ENCODE results near the gene CLCN6.

The CLCN6 gene

GRCh38 chr1:11854519-11854918 lies 48.5 kb downstream of the CLCN6 start:
- Histone ChIP-seq H3K36me3 (ENCODE audit: control insufficient read depth in 2 of 2, insufficient read depth in 1 of 2, low read length in 2 of 2) (no peaks in the 10 kb centered on the region), H3K4me1 (ENCODE audit: control insufficient read depth, insufficient read depth, low read length) (no peaks in the 10 kb centered on the region), H3K9me3 (ENCODE audit: control insufficient read depth, insufficient read depth, low read depth, low read length) (no peaks in the 10 kb centered on the region), H3K27ac (ENCODE audit: extremely low read depth, low read depth, low read length) (no peak overlapping the region), H3K4me3 (ENCODE audit: low read depth, low read length) (no peak overlapping the region)
- TF ChIP-seq ZNF785 (tag by site-specific recombination; IDR thresholded peaks at IDR 0.05) (no peak), ZNF302 (tag by site-specific recombination; IDR thresholded peaks at IDR 0.05; ENCODE audit: low read depth) (no peak), ZNF677 (tag by site-specific recombination; IDR thresholded peaks at IDR 0.05) (no peak), OSR2 (tag by site-specific recombination; IDR thresholded peaks at IDR 0.05) (no peak)
- ChIA-PET CTCF (interaction anchor here (0.6 to 2.0 kb wide), 3 partner anchors 16 to 211 kb away, joined by 3 to 7 read pairs (median 3); no protein-coding TSS in a partner anchor), POLR2A (interaction anchor here (0.7 kb wide), 1 partner anchor 55 kb away, joined by 3 read pairs; no protein-coding TSS in a partner anchor)

DNA sequence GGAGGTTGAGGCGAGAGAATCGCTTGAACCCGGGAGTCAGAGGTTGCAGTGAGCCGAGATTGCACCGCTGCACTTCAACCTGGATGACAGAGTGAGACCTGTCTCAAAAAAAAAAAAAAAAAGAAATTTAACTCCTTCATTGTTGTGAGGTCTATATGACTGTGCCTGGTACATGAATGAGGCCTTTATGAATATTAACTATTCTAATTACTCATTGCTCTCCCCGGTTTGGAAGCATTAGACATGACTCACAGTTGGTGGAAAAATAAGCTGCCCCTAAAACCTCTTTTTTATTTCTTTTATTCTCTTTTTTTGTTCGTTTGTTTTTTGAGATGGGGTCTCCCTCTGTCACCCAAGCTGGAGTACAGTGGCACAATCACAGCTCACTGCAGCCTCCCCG lies 49.4 kb downstream of the CLCN6 start:
- CTCF ChIA-PET, result interaction anchor here (0.7 to 1.2 kb wide), 4 partner anchors 12 to 205 kb away, joined by 3 read pairs; no protein-coding TSS in a partner anchor
- H3K4me3 ChIP-seq (ENCODE audit: low read depth, low read length), result no peak overlapping the region
- H3K4me1 ChIP-seq (ENCODE audit: control insufficient read depth, insufficient read depth, low read length), result no peaks in the 10 kb centered on the region
- POLR2A ChIA-PET, result no interaction called here
- no peak overlapping the region for H3K27ac ChIP-seq (ENCODE audit: extremely low read depth, low read depth, low read length)
- no peaks in the 10 kb centered on the region for H3K36me3 ChIP-seq (ENCODE audit: control insufficient read depth in 2 of 2, insufficient read depth in 1 of 2, low read length in 2 of 2)
- TF ChIP-seq ZBTB1 (tag by site-specific recombination; IDR thresholded peaks at IDR 0.05) (no peak), ZNF610 (tag by site-specific recombination; IDR thresholded peaks at IDR 0.05; ENCODE audit: borderline replicate concordance) (no peak), TRIM28 (IDR thresholded peaks at IDR 0.05; ENCODE audit: borderline replicate concordance, low read length) (no peak), ZFP3 (tag by site-specific recombination; IDR thresholded peaks at IDR 0.05; ENCODE audit: low read depth) (no peak), GLI2 (tag by site-specific recombination; IDR thresholded peaks at IDR 0.05; ENCODE audit: borderline replicate concordance, low read depth) (no peak), ZNF174 (tag by site-specific recombination; IDR thresholded peaks at IDR 0.05) (no peak), ZNF292 (tag by site-specific recombination; IDR thresholded peaks at IDR 0.05; ENCODE audit: borderline replicate concordance, low read depth) (no peak), ZNF639 (tag by site-specific recombination; IDR thresholded peaks at IDR 0.05) (no peak), ZNF324 (tag by site-specific recombination; IDR thresholded peaks at IDR 0.05) (no peak), ELK4 (IDR thresholded peaks at IDR 0.05; ENCODE audit: borderline replicate concordance, low read depth, low read length) (no peak), BCL11B (tag by site-specific recombination; IDR thresholded peaks at IDR 0.05; ENCODE audit: low read depth) (no peak), ZNF239 (tag by site-specific recombination; IDR thresholded peaks at IDR 0.05) (no peak), ZNF521 (tag by site-specific recombination; IDR thresholded peaks at IDR 0.05) (no peak), KLF17 (tag by site-specific recombination; IDR thresholded peaks at IDR 0.05) (no peak), ZNF223 (tag by site-specific recombination; IDR thresholded peaks at IDR 0.05) (no peak), ZNF621 (tag by site-specific recombination; IDR thresholded peaks at IDR 0.05) (no peak)
- TF ChIP-seq, protein P1, sequence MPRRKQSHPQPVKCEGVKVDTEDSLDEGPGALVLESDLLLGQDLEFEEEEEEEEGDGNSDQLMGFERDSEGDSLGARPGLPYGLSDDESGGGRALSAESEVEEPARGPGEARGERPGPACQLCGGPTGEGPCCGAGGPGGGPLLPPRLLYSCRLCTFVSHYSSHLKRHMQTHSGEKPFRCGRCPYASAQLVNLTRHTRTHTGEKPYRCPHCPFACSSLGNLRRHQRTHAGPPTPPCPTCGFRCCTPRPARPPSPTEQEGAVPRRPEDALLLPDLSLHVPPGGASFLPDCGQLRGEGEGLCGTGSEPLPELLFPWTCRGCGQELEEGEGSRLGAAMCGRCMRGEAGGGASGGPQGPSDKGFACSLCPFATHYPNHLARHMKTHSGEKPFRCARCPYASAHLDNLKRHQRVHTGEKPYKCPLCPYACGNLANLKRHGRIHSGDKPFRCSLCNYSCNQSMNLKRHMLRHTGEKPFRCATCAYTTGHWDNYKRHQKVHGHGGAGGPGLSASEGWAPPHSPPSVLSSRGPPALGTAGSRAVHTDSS (tag by site-specific recombination; IDR thresholded peaks at IDR 0.05), result no peak
- no peaks in the 10 kb centered on the region for H3K9me3 ChIP-seq (ENCODE audit: control insufficient read depth, insufficient read depth, low read depth, low read length)

Data from HEK293 (cell line).